LNCAP (cell line): ENCODE results near the gene MICAL3.

Experiments used
- TF ChIP-seq, protein P1 (sequence below): fragments of 450-650 bp; IDR thresholded peaks from 2 replicates; pipeline ENCODE4 v1.5.1; 2017; ENCODE audit warnings: mild to moderate bottlenecking

MICAL3 gene

DNA sequence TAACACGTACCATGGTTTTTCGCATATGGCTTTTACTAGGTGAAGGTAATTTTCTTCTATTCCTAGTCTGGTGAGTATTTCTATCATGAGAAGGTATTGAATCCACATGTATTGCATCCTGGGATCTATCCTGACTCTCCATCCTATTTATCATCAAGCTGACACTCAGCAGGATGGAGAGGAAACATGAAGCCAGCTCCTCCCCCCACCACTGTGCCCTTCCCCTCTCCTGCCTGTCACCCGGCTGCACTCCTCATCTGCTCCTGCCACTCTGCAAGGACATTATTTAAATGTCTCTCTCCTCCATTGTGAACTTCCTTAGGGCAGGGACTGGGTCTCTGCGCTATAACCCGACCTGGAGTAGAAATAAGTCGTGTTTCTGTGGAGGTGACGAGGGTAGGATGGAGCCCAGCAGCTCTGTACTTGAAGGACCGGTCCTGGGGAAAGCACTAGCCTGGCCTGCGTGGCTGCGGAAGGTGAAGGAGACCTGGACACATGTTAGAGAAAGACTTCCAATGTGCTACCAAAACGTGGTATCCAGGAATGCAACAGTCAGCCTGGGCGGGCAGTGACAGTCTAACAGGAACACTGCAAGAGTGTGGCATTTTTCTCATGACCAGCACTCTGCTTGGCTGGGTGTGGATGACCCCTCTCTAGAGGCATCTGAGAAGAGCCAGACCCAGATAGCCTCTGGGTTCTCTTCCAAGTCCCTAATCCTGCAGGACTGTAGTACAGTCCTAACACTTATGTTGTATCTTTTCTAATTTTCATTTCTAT is 111.2 kb downstream of the MICAL3 start:
- TF ChIP-seq, protein P1, sequence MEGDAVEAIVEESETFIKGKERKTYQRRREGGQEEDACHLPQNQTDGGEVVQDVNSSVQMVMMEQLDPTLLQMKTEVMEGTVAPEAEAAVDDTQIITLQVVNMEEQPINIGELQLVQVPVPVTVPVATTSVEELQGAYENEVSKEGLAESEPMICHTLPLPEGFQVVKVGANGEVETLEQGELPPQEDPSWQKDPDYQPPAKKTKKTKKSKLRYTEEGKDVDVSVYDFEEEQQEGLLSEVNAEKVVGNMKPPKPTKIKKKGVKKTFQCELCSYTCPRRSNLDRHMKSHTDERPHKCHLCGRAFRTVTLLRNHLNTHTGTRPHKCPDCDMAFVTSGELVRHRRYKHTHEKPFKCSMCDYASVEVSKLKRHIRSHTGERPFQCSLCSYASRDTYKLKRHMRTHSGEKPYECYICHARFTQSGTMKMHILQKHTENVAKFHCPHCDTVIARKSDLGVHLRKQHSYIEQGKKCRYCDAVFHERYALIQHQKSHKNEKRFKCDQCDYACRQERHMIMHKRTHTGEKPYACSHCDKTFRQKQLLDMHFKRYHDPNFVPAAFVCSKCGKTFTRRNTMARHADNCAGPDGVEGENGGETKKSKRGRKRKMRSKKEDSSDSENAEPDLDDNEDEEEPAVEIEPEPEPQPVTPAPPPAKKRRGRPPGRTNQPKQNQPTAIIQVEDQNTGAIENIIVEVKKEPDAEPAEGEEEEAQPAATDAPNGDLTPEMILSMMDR = no peak

DNA sequence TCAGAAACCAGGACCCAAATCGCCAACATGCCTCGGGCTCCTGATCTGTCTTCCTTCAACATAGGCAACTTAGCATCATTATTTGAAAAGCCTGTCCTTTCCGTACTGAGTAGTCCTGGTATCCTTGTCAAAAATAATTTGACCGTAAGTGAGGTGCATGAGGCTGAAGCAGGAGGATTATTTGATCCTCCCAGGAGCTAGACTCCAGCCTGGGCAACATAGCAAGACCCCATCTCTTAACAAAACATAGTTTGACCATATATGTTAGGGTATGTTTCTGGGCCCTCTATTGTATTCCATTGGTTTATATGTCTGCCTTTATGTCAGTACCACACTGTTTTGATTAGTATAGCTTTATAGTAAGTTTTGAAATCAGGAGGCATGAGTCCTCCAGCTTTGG is 112.5 kb downstream of the MICAL3 start:
- TF ChIP-seq, protein P1 = no peak

DNA sequence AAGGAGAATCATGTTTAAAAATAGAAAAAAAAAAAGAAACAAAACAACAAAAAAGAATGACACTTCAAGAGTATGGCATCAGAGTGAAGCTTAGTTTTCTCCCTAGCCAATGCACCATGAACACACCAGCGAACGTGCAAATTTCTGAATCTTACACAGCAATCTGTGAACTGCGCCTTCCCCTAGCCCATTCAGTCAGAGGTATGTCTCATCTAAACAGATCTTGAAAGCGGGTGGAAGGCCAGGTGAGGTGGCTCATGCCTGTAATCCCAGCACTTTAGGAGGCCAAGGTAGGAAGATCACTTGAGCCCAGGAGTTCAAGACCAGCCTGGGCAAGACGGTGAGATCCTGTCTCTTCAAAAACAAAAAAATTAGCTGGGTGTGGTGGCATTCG is 113.1 kb downstream of the MICAL3 start:
- TF ChIP-seq, protein P1 = no peak

DNA sequence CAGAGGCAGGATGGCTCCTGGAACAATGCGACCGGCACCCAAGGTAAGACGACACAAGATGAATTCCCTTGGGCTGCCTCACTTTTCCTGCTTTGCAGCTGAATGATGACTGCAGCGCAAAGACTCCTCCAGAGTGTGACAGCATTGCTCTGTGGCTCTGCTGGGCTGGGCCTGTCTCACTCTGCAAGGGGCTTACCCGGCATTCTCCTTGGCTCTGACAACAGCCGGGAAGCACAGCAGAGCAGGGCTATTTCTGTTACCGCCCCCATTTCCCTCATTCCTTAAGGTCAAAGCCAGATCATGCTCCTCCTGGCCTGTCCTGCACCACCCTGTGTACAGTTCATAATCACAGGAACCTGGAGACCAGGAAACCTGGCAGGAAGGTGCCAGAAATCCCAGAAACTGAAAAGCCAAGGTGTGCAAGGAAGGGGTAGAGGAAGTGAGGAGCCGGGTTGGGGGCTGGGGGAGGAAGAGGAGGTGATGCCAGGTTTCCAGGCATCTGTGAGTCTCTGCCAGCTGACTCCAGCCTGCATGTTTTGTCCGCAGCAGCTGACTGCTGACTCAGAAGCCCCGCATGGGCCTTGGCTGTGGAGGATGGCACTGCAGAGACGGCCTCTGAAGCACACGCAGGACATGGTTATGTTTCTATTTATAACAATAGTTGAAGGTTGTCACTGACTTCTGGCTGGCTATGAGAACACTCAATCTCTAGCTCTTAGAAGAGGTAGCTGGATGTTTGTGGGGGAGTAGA is 113.6 kb downstream of the MICAL3 start:
- TF ChIP-seq, protein P1 = no peak

DNA sequence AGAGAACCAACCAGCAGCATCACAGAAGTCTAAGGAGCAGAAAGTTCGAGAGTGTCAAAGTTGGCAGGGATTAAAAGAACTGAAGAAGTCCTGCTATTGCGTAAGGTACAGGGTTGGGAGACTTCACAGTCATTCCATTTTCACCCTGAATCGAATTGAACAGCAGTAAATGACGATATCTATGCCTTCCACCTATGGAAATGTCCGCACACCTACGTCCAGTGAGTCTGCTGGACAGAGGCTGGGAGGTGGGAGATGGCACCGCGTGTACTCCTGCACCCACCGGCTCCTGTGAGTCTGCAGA is 116.7 kb downstream of the MICAL3 start:
- TF ChIP-seq, protein P1 = no peak

DNA sequence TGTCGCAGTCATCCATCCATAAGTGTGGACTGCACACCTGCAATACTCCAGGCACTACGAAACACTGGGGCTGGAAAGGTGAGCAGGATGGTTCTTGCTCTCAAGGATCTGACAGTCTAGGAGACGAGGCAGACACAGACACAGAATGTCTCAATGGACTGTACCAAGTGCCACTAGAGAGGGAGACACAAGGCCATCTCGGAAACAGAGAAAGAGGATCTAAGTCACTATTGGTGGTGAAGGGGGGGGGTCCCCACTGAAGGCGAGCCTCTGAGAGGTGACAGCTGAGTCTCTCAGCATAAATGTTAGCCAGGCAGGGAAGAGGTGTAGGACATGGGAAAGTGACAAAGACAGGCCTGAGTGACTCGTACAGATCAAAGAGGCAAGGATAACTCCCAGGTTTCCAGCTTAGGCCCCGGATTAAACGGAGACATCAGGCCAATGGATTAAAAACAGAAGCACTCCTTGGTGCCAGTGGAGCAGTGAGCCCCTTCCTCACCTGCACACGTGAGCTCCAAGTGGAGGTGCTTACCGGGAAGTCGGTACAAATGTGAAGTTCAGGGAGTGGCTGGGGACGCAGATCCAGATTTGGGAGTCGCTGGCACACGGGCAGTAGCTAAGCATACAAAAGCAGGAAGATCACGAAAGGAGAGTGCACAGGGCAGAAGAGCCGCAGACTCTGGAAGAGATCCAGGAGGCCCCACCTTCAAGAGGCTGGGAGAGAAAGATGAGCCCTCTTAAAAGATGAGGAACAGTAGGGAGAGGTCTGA is 117.2 kb downstream of the MICAL3 start:
- TF ChIP-seq, protein P1 = no peak

DNA sequence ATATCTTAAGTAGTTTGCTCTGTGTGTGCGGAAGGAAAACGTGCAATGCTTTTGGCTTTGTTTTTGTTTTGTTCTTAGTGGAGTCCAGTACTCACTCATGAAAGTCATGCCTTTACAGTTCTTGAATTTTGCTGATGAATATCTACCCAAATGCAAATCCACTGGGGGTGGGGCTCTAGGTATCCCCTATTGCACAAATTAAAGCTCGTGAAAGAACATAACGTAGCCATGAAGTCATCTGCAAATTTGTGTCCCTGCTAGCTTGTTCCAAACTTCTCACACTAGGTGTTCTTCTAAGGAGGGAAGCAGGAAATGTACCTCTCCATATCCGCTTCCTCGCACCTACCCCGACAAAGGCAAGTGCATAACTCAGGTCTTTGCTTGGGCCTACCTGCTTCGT is 118.9 kb downstream of the MICAL3 start:
- TF ChIP-seq, protein P1 = no peak
